C4-2B (cell line): ENCODE measurements around the gene FTH1.

ENCODE experiments used
- H3K27ac ChIP-seq: fragments of 450-650 bp; 2 replicates; pipeline ENCODE4 v1.5.1; 2017
- ZFX ChIP-seq: fragments of 450-650 bp; IDR thresholded peaks from 2 replicates; pipeline ENCODE4 v1.6.1; 2017
- TF ChIP-seq, protein P1 (sequence below): fragments of 450-650 bp; conservative IDR thresholded peaks from 2 replicates; pipeline ENCODE4 v1.5.1; 2017; ENCODE audit warnings: mild to moderate bottlenecking

Gene FTH1

DNA sequence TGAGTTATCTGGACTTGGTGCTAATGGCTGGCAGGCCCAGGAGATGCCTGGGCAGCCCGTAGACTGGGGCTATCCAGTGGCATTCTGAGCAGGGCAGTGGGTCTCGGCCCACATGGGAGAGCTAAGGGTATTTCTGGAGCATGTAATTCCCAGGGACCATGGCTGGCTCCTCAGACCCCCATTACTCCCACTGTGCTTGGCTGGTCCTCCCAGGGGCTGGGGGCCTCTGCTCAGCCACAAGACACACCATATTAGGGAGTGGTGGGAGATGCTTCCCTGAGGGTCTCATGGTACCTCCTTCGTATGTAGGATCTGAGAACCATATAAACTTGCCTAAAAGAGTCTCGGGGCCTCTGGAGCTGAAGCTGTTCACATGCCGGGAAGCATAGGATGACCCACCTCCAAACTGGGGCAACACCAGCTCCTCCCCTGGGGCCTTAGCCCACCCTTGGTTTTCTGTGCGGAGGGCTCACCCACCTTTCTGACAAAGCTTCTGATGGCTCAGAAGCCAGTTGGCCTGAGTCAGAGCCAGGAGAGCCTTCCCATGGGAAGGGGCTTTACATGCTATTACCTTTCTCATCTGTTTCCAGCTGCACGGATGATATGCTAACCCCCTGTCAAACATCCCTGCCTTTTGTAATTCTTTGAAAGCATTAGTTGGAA, 9.5 kb upstream of the FTH1 start:
- no peak for TF ChIP-seq ZFX
- TF ChIP-seq, protein P1, sequence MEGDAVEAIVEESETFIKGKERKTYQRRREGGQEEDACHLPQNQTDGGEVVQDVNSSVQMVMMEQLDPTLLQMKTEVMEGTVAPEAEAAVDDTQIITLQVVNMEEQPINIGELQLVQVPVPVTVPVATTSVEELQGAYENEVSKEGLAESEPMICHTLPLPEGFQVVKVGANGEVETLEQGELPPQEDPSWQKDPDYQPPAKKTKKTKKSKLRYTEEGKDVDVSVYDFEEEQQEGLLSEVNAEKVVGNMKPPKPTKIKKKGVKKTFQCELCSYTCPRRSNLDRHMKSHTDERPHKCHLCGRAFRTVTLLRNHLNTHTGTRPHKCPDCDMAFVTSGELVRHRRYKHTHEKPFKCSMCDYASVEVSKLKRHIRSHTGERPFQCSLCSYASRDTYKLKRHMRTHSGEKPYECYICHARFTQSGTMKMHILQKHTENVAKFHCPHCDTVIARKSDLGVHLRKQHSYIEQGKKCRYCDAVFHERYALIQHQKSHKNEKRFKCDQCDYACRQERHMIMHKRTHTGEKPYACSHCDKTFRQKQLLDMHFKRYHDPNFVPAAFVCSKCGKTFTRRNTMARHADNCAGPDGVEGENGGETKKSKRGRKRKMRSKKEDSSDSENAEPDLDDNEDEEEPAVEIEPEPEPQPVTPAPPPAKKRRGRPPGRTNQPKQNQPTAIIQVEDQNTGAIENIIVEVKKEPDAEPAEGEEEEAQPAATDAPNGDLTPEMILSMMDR = no peak
- H3K27ac ChIP-seq = no peak overlapping the region

DNA sequence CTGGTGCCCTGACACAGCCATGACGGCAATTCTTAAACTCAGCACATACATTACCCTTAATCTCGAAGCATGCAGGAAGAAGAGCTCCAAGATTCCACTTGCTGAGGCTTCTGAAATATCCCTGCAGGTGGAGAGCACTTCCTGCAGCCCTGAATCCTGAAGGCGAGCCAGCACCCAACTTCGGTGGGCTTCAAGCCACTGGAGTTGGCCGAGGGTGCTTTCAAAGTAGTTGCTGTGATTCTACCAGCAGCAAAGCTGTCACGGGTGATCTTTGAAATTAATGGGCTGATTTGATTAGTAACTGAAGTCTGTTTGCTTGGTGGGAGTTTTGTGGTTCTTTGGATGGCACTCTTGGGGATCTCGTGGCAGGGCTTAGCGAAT, 9.0 kb upstream of the FTH1 start:
- TF ChIP-seq, protein P1 = no peak
- TF ChIP-seq ZFX = no peak
- H3K27ac ChIP-seq = no peak overlapping the region

DNA sequence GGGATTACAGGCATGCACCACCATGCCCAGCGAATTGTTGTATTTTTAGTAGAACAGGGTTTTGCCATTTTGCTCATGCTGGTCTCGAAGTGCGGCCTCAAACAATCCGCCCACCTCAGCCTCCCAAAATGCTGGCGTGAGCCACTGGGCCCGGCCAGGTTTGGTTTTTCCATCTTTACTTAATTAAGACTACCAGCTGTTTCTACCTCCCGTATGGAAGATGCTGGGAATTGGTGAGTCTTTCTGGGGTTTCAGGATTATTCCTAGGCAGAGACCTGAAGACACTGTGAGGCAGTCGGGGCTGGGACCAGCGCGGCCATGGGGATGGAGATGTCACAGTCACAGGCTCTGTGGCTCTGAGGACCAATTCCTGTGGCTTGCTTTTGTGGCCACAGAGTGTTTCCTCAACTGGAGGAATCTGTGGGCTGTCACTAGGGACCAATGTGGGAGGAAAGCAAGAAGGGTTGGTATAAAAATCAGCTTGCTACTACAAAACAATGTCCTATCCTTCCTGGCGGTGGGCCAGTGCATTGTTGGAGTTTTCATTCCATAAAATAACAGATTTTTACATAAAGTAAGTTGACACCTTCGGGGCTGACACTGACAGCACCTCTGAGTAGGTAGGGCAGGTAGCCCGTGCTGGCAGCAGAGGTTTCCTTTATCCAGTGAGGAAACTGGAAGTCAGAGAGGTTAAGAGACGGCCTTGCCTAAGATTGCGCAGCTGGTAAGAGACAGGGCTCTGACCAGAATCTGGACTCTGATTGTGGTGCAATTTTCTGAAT, 8.4 kb upstream of the FTH1 start:
- peak overlapping the region; percentile 53 for H3K27ac ChIP-seq
- TF ChIP-seq, protein P1 = no peak
- TF ChIP-seq ZFX = no peak

DNA sequence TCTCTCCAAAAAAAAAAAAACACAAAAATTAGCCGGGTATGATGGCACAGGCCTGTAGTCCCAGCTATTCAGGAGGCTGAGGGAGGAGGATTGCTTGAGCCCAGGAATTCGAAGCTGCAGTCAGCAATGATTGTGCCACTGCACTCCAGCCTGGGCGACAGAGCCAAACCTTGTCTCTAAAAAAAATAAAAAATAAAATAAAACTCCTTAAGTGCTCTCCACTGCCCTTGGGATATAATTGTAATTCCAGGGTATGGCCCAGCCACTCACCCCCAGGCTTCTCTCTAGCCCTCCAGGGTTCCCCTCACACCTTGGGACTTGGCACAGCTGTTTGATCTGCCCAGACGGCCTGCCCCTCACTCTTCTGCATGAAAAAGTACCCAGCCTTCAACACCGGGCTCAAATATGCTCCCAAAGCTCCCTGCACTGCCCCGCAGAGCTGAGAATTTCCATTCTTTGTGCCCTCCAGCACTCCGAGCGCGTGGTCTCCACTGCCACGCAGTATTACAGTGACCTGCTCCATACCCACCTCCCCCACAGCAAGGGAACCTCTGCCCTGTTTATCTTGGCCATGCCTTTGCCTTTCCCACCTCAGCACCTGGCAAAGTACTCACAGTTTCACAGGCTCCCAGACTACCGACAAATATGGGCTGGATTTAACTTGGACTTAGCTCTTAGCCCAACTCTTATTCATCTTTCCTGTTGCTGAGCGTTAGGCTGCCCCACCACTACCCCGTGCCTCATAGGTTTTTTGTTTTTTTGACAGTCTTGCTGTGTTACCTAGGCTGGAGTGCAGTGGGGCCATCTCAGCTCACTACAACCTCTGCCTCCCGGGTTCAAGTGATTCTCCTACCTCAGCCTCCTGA, 7.6 kb upstream of the FTH1 start:
- no peak for TF ChIP-seq ZFX
- TF ChIP-seq, protein P1 = no peak
- H3K27ac ChIP-seq = peak overlapping the region; percentile 53

DNA sequence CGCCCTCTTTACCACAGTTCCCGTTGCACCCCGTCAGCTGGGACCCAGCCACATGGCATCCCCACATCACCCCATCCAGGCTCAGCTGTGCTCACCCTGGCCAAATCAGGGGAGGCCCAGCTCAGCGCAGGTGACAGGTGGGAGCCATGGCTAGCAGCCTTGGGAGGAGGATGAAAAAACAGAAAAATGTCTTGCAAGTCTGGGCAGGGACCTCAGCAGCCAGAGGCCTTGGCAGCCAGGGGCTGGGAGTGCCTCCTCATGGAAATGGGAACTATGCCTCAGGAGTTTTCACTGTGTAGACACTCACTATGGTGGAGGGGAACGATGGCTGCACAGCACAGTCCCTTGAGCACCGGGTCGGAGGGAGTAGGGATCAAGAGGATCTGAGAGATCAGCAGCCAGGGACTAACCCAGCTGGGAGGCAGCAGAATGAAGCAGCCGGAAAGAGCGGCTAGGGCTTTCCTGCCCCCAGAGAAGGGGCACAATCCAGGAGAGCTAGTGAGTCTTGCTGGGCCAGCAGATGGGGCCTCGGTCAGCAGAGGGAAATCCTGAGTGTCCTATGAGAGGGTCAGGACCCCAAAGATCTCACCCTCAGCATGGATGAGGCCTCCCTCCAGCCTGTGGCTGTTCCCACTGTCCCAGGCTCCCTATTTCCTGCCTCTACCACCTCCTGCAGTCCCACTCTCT, 6.2 kb upstream of the FTH1 start:
- TF ChIP-seq ZFX = no peak
- TF ChIP-seq, protein P1 = no peak
- H3K27ac ChIP-seq = peak overlapping the region; percentile 95

DNA sequence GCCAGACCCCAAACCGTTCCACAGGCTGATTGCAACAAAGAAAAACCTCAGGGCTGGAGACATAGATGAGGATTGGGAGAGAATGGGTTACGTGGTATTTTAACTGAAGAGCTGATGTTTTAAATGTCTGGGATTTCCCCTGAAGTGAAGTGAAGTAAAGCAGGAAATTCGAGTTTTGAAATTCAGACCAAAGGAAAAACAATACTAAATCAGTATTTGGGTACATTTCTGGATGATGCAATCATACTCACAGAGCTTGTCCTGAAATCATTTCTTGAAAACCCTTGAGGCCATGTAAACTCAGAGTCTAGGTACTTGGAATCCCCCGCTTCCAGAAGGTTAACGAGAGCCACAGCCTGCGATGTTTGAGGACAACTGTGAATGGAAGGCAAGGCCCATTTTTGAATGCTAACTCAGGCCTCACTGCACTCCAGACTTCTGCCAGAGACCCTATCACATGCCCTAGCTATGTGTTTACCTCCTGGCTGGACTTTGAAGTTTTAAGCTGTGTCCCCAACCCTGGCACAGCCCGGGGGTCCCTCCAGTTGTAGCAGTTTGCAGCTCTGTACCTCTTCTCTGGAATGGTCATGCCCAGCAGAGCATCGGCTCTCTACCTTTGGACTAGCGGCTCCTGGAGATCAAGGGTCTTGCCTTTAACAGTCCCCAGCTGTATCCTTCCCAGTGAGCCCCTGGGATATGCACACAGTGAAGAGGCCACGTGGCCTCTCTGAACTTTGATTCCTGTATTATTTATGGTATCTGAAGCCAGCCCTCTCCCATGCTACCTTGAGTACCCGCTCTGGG, 5.4 kb upstream of the FTH1 start:
- TF ChIP-seq, protein P1 = no peak
- TF ChIP-seq ZFX = peak; percentile 27; the same call in 1 of the 2 replicates

More for the DNA sequence above, 5.4 kb upstream of the FTH1 start:
- peak overlapping the region; percentile 95 for H3K27ac ChIP-seq
